GM18508 (cell line): ENCODE measurements around the gene NALCN.

Experiments used
- ATAC-seq: cut with Tn5 transposase; IDR thresholded peaks from one replicate; pipeline ENCODE4 v1.9.1; 2021; ENCODE audit warnings: moderate number of reproducible peaks; ENCODE audit not compliant: insufficient read depth, unreplicated experiment

Gene NALCN

GRCh38 chr13:101416181-101417042, at the start of gene NALCN:
TSS of gene NALCN (minus strand) at chr13:101416508. CDS start at chr13:101399126, 17,382 bp downstream.
- ATAC-seq, result no peak

DNA sequence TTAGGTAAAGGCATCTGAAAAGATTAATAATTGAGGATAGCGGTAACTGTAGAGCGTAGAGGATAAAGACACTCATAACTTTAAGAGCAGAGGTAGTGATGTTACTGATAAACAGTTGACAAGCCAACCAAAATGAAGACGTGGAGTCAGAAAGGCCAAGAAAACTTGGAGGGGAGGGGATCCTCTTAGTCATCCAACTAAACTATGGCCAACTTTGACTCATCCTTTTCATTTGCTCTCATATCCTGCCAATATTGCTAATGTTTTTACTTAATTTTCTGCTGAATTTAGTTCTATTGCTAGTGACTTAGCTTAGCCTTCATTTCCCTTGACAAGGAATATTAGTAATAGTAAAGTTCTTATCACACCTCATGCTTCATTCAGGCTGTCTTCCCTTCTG, 49.6 kb upstream of the NALCN start:
- ATAC-seq, result no peak

GRCh38 chr13:101457176-101457575, 40.9 kb upstream of the NALCN start:
- no peak for ATAC-seq

DNA sequence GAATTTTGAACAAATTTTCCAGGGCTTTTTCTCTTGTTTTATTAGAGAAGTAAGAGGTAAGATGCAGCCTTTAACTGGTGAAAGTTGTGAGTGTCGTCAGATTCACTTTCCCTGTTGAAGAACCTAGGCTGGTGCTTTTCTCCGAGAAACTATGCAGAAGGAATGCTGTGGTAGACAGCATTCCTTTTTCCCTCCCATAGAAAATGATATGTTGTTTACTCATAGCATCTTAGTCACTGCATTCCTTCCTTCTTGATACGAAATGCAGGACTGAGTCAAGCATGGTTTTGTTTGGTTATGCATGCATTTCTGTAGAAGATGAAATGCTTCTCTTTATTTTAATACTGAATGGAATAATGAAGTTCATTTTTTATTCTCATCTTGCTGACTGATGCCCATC, 39.6 kb upstream of the NALCN start:
- ATAC-seq, result no peak

GRCh38 chr13:101454767-101455166, 38.5 kb upstream of the NALCN start:
- no peak for ATAC-seq

- ATAC-seq, result no peak
Measured at GRCh38 chr13:101453784-101454201, 37.5 kb upstream of the NALCN start.

- peak; percentile 67 for ATAC-seq
Measured at GRCh38 chr13:101452519-101453485, 36.5 kb upstream of the NALCN start, which contains the start of gene ITGBL1. TSS of gene ITGBL1 (plus strand) at chr13:101452675. CDS start at chr13:101452834, 159 bp downstream.

DNA sequence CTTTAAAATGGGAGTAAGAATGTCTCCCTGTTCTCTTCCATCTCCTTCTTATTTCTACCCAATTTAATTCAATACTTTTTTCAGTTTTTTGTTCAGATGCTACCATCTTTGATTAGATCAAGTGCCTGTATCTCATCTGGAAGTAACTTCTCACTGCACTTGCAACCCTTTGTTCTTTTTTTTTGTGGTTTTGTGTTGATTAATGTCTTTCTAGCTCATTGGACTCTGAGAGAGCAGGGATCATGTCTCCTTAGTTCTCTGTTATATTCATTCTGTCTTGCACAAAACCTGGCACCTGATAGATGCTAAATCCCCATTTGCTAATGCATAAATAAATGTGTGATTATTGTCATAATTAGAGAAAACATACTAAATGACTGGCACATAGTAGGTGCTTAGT, 35.3 kb upstream of the NALCN start:
- ATAC-seq, result no peak

GRCh38 chr13:101450749-101451130, 34.4 kb upstream of the NALCN start:
- no peak for ATAC-seq

DNA sequence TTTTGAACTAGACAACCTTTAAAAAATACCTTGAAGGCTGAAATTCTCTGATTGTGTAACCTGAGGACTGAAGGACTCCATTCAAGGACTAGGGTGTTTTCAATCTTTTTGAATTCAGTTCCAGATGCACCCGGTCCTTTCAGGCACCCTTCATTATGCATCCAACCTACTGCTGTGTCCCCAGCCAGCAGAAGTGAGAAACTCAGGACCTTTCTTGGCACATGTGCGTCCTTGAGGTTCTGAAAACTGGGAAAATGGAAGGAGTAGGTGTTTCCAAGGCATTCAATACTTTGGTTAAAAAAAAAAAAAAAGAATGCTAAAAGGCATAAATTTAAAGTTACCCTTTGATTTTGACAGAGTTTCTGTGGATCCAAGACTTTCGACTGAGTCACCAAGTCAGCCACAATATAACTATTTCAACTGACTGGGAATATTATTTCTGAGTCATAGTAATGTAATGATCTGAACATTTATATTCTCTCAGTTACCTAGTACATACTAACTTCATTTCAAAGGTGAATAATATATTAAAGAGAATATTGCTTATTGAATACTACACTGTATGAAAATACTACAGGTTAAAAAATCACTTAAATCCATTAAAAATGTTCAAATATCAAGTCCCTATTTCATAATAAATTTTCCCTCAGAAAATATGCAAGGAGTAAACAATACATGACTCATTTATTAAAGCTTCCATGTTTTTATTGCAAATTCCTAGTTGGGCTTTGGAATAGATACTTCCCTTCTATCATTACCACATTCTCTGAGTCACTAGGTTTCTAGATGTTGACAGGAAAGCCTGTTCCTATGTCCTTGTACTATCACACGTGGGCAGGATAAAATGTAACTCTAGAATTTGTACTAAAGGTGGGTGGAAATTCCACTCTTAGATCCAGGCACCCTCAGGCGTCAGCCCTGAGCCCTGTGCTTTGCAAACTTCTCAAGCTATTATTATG, 33.8 kb upstream of the NALCN start:
- no peak for ATAC-seq

DNA sequence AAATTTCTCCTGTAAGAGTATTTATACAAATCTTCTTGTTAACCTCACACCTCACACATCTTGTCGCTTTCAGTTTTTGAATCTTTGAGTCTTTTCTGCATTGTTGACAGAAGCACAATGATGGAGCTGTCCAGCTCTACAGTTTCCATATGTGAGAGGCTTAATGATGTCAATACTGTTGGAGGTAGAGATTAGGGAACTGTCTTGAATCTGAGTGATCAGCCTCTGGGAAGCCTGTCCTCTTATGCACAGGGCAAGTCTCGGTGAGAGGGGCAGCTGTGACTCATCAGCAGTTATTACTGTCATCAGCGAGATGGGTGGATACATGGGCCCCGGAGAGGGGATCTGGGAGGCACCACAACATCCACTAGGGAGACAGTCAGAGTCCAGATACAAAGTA, 31.5 kb upstream of the NALCN start:
- no peak for ATAC-seq

DNA sequence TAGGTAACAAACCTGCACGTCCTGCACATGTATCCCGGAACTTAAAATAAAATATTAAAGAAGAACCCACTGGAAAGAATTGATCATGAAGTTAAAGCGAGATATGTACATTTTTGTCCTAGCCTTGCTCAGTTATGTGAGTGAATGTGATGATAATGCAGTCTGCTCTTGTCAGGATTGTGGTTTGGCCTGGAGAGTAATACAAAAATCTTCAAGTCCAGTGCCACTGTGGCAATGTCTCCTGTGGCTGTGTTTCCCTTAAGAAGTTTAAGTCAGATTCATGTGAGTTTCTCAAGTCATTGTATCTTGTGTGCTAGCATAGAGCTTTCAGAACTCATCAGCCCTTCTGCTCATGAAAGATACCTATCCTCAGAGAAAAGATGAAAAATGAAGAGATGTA, 18.2 kb upstream of the NALCN start:
- ATAC-seq, result no peak

- no peak for ATAC-seq
Measured at GRCh38 chr13:101433895-101434294, 17.6 kb upstream of the NALCN start.

GRCh38 chr13:101429733-101430132, 13.4 kb upstream of the NALCN start:
- no peak for ATAC-seq

GRCh38 chr13:101425623-101426022, 9.3 kb upstream of the NALCN start:
- ATAC-seq, result no peak

DNA sequence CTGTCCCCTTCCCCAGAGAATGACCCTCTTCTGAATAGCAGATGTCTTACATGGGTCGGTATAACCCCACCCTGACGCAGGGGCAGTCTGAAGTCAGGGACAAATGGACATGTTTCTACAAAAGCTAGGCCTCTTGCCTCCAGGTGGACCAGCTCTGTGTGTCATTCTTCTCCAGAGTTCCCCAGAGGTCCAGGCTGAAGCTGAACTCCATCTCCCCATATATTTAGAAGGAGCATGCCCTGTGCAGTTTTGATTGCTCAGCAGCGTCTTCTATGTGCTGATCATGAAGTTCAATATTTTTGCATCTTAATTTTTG, 8.8 kb upstream of the NALCN start:
- no peak for ATAC-seq

DNA sequence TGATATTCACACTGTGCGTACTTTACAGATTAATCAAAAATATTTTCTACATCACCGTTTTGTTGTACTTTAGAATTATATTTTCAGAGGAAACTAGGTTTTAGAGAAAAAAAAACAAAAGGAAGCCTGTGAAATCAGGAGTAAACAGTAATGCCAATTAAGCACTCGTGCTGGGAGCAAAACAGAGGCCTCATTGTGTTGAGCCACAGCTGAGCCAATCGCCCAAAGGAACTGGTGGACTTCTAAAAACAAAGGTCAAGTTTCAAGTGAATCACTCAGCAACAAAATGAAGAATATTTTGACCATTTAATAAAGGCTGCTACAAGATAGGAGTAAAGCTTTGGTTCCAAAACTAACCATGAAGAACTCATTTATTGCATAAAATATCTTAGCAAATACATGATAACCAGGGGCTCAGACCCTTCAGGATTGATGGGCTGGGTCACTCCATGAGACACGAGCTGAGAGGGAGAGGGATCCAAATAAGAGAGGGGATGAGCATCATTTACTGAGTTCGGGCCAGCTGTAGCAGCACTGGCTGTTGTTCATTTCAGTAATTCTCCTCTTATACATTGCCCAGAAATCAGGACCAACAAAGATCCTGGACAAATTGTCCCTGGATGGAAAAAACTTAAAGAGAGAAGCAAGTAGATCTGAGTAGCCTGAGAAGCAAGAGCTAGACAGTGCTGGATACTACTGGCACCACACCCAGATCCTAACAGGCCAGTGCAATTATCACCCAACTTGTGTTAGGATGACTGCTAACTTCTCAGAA, 8.3 kb upstream of the NALCN start:
- no peak for ATAC-seq

GRCh38 chr13:101423872-101424271, 7.6 kb upstream of the NALCN start:
- ATAC-seq, result no peak

GRCh38 chr13:101417501-101417900, 1.2 kb upstream of the NALCN start:
- ATAC-seq, result no peak
